Activated T-cell treated with anti-CD3 and anti-CD28 coated beads for 24 hours (primary cell): ENCODE measurements around the gene MAPKBP1.

Experiments used
- DNase-seq: peaks from one replicate; pipeline ENCODE4 v3.0.0-alpha.2; 2020; ENCODE audit warnings: low read depth

MAPKBP1 gene

DNA sequence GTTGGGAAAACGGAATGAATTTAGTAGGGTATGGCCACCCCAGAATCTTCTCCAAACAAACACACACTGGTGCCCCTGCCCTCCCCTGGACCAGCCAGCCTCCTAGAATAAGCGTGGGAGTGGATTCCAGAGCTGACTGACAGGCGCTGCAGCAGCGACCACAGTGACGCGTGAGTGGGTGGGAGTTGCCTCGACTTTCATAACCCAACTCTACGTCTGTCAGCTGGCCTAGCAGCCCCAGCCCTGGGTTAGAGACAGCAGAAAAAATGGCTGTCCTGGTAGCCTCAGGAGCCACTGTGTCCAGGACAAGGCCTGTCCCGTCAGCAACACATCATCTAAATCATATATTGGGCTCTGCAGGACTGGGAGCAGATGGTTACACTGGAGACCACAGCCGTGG, 74.3 kb downstream of the MAPKBP1 start:
- no peak for DNase-seq

DNA sequence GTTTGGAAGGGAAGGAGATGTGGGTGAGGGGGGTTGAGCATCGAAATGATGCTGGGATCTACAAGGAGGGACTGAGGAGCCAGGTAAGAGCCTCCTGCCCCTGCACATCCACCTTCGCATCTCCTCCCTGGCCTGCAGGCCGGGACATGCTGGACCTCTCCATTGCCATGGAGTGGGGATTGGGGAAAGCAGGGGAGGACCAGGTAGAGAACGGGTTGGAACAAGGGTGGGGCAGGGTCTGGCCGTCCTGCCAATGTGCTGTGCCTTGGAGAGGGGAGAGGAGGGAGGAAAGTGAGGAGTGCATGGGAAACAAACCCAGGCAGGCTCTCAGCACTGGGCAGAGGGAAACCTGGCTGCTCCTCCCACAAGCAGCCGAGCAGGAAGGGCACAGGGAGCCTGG, 74.9 kb downstream of the MAPKBP1 start:
- no peak for DNase-seq

DNA sequence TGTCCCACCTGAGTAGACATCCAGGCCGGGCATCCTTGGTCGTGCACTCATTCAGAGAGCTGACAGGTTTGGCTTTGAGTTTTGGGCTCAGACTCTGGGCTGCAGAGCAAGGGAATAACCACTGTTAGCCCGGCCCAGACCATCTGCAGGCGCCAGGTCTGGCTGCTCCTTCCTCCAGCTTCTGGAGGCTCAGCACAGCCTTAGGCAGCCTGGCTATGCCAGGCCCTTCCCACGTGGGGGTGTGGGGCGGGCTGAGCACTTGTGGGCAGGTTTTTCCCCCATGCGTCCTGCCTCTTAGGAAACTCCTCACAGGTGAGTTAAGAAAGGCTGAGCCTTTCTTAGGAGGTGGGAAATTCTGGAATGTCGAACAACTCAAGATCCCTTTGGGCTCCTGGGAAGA, 75.6 kb downstream of the MAPKBP1 start:
- DNase-seq = no peak

DNA sequence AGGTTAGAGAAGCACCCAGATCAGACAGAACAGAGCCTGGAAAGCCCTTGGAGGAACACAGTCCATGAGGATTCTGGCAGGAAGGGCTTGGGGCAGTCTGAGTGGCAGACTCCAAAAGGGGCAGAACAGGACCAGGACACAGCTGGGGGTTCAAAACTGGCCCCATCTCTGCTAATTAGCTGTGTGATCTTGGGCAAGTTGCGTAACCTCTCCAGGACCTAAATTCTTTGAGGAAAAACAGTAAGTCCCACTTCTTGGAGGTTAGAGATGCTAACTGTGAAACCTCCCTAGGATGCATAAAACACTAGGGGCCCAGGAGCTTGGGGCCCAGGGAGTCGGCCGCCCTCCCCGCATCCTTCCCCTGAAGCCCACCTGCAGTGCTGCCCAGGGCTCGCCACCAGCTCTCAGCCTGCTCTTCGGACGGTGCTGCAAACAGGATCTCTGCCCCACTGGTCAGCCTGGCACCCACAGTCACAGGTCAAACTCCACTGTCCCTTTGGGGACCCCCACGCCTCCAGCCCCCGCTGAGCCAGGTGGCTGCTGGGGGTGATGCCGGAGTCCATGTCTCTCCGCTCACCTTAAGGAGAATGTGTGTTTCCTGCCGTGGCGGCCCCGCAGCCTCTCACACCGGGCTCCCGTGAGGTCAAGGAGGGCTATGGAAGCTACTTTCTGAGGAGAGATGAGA, 76.3 kb downstream of the MAPKBP1 start:
- no peak for DNase-seq

DNA sequence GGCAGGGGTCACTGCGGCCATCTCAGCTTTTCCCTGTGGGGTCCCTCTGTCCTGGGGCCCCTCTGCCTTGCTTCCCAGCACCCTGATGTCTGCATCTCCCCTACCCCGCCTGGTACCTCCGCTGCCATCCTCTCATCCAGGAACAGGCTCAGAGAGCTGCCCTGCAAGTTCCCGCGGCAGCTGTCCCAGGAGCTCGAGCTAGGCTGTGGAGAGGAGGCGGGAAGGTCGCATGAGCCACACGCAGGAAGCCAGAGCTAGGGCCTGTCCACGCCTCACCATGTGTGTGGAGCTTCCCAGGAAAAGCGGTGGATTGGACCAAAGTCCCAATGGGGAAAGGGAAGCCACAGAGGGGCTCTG, 76.9 kb downstream of the MAPKBP1 start:
- no peak for DNase-seq

DNA sequence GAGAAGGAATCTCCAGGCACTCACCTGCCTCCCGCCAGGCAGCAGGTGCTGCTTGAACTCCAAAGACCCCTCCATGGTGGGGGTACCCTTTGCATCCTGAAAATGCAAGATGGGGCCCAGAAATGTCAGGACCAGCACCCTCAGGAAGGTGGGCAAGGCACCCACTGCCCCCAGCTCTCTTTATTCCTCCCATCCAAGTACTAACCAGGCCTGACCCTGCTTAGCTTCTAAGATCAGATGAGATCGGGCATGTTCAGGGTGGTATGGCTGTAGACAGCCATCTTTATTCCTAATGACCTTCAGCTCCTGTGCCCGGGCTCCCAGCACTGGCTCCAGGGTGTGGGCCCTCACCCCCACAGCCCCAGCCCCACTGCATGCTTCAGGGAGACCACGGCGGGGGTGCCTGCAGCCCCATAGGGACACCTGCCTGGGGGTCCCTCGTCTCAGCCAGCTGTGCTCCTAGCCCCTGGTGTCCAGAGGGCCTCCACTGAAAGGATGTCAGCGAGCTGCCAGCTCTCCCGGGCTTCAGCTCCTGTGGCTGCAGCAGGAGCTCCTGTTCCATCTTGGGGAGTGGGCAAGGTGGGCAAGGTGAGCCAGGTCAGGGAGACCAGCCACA, 77.6 kb downstream of the MAPKBP1 start:
- no peak for DNase-seq

DNA sequence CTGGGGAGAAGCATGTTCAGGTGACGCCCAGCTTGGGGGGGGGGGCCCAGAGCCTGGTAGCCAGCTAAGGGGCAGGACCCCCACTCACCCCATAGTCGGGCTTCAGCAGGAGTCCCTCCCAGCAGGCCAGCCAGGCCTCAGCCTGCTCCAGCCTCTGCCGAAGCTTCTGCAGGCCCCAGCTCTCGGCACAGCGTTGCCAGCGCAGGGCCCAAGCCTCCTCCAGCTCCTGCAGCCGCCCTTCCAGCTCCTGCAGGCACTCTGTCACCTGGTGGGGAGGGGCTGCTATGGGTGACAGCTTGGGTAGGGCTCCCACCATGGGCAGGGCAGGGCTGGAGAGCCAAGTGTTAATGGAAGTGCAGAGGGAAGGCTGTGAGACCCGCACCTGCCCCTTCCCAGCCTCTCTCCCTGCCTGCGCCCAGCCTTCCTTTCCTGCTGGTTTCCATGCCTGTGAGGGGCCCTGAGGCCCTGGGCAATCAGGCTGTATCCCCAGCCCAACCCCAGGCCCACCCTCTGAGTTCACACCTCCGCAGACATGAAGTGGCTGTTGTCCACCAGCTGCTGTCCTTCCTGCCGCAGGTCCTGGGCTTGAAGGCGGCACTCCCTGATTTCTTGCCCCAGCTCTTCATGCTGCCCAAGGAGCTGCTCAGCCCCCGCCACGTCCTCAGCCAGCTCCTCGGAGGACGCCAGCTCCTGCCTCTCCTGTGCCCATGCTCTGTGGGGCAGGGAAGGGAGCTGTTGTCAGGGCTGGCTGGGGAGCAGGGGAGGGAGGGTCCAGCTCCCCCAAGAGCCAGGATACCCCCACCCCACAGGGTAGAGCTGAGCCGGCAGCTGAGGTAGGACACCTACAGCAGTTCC, 78.7 kb downstream of the MAPKBP1 start:
- no peak for DNase-seq

DNA sequence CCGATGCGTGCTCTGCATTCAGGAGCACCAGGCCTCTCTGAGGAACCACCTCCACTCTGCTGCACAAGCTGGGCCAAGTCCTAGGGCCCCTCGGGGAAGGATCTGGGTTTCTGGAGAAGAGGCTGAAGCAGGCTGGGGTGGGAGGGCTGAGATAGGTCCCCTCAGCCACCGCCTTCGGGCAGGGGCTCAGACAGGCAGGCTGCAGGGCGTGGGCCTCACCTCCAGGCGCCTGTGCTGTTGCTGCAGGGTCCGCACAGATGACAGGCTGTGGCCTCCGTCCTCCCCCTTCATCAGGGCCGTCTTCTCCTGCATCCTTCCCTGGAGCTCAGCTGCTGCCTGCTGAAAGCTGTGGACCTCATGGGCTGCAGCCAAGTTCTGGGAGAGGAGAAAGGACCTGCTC, 79.5 kb downstream of the MAPKBP1 start:
- DNase-seq = no peak

DNA sequence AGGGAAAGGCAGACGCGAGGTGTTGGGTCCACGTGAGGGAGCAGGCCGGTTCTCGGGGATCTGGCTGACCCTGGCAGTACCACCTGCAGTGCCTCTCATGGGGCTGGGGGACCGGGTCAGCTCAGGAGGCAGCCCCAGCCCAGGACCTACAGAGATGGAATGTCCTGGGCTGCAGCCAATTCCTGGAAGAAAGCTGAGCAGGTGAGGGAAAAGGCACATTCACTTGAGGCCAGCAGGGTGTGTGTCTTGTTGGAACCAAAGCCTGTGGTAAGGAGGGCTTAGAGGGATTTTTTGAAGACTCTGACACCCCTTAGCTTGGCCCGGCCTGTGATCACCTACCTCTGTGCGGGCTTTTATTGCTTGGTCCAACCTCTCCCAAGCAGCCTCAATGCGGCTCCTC, 80.2 kb downstream of the MAPKBP1 start:
- no peak for DNase-seq

DNA sequence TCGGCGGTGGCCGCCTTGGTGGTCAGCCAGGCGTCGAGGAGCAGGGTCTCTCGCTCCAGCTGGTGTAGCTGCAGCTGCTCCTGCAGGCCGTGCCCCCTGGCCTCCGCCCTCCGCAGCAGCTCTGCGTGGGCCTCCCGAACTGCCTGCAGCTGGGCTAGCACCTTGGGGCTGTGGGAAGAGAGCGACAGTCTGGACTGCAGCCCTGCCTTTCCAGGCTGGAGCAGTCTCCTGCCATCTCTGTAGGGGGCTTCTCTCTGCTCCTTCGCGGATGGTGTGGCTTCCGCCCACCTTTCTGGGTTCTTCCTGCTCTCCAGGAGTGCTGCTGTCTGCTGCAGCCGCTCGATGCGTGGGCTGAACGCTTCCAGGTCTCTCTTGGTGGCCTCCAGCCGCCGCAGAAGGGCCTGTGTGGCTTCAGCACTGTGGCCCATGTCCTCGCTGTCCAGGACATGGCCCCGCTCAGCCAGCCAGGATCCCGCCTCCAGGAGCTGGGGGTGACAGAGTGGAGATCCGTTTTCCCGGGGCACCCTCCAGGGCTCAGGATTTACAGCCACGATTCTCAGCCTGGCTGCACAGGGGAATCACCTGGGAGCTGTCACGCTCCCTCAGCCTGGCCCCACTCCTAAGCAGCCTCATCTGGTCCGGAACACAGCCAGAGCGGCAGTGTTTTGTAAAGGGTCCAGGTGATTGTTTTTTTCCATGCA, 81.1 kb downstream of the MAPKBP1 start:
- DNase-seq = no peak

DNA sequence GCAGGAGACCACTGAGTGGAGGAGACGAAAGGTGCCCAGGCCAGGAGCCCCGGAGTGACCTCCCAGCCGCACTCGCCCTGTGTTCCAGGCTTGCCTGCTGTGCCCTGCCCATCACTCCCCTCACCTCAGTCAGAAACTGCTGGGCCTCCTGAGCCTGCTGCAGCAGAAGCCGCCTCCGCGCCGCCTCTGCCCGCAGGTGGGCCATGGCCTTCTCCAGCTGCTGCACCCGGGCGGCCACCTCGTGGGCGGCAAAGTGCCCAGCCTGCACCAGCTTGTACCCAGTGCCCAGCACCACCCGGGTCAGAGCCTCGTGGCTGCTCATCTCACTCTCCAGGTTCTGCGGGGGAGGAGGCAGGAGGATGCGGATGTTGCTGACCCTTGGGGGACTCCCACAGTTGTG, 82.0 kb downstream of the MAPKBP1 start:
- DNase-seq = no peak

DNA sequence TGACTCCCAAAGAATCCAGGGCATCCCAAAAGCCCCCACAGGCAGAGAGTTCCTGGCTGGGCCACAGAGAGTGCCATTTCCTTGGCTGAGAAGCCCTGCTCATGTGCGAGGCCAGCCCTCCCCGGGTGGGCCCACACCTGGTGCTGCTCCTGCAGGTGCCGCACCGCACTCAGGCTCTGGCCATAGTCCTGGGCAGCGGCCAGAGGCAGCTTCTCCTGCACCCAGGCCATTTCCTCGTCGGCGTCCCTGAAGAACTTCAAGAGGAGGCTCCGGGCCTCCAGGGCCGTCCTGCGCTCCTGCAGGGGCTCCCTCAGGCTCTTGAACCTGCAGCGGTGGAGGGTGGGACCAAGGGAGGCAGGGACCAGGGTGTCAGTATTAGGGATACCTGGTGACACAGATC, 82.4 kb downstream of the MAPKBP1 start:
- DNase-seq = no peak

DNA sequence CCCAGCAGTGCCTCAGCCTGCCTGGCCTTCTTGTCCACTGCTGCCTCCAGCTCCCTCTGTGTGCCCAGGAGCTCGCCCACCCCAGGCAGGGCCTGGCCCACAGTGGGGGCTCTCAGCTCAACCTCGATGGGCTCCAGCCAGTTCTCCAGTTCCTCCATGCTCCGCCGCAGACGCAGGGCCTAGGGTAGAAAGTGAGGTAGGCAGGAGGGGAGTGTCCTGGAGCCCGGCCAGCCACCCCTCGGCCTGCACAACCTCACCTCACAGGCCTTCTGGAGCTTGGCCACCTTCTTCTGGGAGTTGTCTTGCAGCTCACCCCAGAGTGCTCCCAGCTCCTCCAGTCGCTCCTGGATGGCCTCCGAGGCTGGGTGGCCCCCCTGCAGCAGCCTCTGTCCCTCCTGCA, 83.0 kb downstream of the MAPKBP1 start:
- no peak for DNase-seq

DNA sequence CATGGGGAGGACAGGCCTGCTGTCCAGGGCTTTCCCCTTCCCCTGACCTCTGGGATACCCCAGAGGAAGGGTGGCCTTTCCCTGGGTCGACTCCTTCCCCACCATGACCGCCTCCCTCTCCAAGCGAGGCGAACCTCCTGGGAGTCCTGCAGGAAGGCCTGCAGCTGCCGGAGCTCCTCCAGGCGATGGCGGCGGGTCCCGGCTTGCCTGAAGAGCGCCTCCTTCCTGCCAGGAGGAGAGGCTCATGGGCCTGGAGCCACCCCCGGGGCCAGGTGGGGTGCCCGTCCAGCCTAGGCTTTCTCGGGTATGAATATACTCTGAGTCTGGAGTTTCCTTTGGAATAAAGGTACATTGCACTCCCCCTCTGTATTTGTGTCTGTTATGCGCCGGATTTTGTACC, 84.5 kb downstream of the MAPKBP1 start:
- no peak for DNase-seq

DNA sequence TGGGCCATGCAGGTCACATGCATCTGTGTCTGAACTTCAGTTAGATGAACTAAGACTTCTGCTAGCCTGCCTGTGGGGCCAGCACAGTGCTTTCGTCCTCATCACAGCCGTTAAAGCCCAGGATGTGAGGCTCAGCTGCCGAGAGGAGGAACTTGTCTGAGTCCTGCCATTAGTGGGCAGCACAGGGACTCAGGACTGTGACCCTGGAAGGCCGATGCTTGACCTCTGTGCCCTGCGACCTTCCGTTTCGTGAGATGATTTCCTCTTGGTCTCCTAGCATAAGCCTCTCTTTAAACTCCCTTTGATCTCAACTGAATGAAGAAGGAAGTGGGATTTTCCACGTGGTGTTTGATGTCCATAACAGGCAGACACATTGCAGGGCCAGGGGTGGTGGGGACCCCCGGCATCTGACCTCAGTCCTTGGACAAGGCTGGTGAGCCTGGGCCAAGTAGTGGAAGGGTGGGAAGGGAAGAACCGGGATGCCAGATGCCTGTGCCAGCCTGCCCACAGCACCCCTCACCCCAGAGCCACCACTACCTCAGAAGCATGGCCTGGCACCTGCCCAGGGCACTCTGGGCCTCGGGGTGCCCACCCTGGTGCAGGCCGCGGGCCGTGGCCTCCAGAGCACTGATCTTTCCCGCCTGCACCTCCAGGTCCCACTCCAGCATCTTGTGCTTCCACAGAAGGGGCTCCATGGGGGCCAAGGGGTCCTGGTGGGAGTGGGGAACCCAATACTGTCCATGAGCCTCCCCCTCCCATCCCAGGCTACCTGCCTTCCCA, 86.0 kb downstream of the MAPKBP1 start:
- no peak for DNase-seq

DNA sequence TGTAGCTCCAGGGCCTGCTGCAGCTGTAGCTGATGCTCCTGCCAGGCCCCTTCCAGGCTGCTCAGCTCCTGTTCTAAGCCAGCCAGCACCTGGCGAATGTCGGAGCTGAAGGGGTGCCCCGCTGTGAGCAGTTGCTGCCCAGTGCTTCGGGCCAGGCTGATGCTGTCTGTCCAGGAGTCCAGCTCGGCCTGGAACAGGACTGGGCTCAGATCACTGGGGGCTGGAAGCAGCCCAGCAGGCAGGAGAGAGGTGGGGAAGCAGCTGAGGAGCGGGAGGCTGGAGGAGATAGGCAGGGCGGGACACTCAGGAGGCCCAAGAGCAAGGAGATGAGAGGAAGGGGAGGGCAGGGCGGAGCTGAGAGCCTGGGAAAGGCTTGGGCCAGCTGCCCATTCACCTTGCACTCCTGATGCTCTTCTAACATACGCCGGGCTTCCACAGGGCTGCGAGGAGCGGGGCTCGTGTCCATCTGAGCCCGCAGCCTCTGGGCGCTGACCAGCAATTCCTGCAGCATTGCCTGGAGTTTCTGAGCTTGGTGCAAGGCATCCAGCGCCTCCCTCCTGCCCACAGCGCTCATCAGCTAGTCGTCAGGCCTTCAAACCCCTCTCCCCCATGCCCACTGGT, 87.6 kb downstream of the MAPKBP1 start:
- no peak for DNase-seq

DNA sequence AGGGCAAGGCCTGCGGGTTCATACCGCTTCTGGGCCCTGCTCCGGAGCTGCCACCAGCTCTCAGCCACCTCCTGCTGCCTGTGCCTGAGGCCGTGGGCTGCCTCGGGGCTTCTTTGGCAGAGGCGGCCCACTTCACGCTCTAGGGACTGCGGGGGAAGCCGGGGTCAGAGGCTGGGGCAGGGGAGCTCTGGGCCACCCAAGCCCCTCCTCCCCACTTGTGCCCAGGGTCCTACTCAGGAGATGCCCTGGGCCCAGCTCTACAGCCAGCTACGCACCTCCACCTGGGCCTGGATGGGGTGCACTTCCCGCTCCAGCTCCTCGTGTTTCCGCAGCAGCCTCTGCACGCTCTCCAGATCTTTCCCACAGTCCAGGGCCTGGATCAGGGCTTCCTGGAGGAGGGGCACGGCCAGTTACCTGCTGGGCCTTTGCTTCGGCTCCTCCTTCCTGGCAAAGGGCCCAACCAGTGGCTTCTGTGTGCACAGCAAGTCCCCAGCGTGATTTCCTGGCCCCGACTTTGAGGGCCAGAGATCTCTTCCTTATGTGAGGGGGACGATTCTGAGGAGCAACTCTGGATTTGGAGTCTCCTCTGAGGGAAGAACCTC, 88.3 kb downstream of the MAPKBP1 start:
- DNase-seq = no peak

DNA sequence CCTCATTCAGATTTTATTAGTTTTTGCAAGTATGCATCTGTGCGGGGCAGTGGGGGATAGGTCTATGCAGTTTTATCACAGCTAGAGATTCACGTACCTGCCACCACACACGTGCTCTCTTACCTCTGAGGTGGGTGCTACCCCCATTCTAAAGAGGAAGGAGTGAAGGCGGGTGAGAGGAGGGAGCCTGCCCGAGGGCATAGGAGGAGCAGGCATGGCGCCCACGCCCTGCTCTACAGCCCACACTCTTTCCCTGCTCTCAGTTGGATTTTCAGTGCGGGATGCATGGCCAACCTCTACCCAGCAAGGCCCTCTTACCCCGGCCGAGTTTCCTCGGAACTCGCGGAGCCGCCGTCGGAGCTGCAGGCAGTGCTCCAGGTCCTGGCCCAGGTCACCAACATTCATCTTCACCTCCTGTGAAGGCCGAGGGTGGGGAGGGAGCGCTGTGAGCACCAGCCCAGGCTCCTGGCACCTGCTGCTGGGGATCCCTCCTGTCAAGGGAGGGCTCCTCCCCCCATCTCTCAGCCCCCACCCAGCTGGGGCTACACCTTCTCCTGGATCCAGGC, 91.3 kb downstream of the MAPKBP1 start:
- no peak for DNase-seq

DNA sequence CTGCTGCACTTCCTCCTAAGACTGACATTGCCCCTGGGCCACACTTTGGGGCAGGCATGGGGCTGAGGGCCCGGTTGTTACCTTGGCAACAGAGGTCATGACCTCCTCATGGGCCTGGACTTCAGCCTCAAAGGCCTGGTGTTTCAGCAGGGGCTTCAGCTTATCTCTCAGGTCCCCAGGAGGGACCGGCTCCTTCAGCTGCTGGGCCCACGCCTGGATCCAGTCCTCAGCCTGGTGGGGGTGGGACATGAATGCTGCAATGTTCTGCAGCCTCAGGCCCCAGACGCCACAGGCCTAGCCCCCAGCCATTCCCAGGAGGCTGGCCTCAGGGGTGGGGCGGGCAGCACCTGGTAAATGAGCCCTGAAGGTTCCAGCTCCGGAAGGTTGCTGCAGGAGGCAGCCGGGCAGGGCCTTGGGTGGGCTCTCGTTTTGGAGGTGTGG, 92.0 kb downstream of the MAPKBP1 start:
- DNase-seq = no peak

DNA sequence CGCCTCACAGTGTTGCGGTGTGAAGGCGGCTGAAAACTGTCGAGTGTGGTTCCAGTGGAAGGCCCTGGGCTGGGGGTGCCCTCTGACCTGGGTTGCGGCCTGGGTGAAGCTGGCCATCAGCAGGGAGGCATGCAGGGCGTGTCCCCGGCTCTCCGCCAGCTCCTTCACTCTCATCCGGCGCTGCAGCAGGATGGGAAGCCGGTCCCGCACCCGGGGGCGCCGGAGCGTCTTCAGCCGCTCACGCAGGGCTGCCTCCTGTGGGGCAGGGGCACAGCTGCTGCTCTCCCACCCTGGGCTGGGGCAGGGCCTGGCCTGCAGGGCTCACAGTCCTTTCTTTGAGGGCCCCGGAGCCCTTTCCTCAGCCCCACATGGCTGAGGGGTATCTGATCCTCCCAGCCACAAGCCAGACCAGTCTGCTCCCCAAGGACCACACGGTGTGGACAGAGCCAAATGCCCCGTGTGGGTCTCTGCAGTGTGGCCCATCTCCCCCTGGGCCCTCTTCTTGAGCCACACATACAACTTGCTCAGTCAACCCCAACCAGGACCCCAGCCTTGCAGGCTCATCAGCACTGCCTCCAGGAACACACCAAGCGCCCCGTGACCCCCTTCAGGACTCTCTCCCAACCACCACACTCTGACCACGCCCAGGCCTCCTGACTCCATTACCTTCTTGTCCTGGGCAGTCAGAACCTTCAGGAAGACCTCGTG, 92.7 kb downstream of the MAPKBP1 start:
- DNase-seq = no peak
